H9 (cell line): ENCODE results near the gene IWS1. TPM values are rescaled to one million over a fixed set of nuclear protein-coding genes. Genes with fewer than 3 reads are reported as not detected.

Experiments
- DNase-seq: peaks from one replicate; pipeline ENCODE4 v3.0.0-alpha.2; 2017
- H2AFZ ChIP-seq: one replicate; pipeline ENCODE4 v1.6.1; 2013; ENCODE audit warnings: mild to moderate bottlenecking, low read length, control low read depth, moderate library complexity
- H2AK5ac ChIP-seq: 2 replicates; pipeline ENCODE4 v1.6.1; 2013; ENCODE audit warnings: low read length, control low read depth, mixed read lengths; ENCODE audit not compliant: insufficient read length
- H2BK120ac ChIP-seq: one replicate; pipeline ENCODE4 v1.6.1; 2013; ENCODE audit warnings: low read depth, mild to moderate bottlenecking, low read length, control low read depth, inconsistent platforms; ENCODE audit not compliant: poor library complexity, severe bottlenecking
- H2BK12ac ChIP-seq: 2 replicates; pipeline ENCODE4 v1.6.1; 2013; ENCODE audit warnings: low read length, control low read depth, mixed read lengths, low read depth; ENCODE audit not compliant: insufficient read length
- H2BK15ac ChIP-seq: 2 replicates; pipeline ENCODE4 v1.6.1; 2013; ENCODE audit warnings: low read depth, low read length, control low read depth
- H2BK20ac ChIP-seq: one replicate; pipeline ENCODE4 v1.6.1; 2013; ENCODE audit warnings: low read depth, mild to moderate bottlenecking, low read length, control low read depth, inconsistent platforms; ENCODE audit not compliant: poor library complexity, severe bottlenecking
- H2BK5ac ChIP-seq: 2 replicates; pipeline ENCODE4 v1.6.1; 2013; ENCODE audit warnings: low read length, control low read depth, mixed read lengths; ENCODE audit not compliant: insufficient read length
- H3K14ac ChIP-seq: 2 replicates; pipeline ENCODE4 v1.6.1; 2013; ENCODE audit warnings: low read length, control low read depth; ENCODE audit not compliant: insufficient read depth
- H3K18ac ChIP-seq: 2 replicates; pipeline ENCODE4 v1.6.1; 2013; ENCODE audit warnings: low read depth, mild to moderate bottlenecking, mixed read lengths, low read length, control low read depth; ENCODE audit not compliant: insufficient read length
- H3K23ac ChIP-seq: 2 replicates; pipeline ENCODE4 v1.6.1; 2013; ENCODE audit warnings: low read length, control low read depth, mixed read lengths, low read depth; ENCODE audit not compliant: insufficient read length
- H3K23me2 ChIP-seq: 2 replicates; pipeline ENCODE4 v1.6.1; 2013; ENCODE audit warnings: low read depth, mild to moderate bottlenecking, mixed read lengths, low read length, control low read depth; ENCODE audit not compliant: insufficient read length, poor library complexity, severe bottlenecking
- H3K27ac ChIP-seq: 2 replicates; pipeline ENCODE4 v1.5.1; 2013; ENCODE audit warnings: low read length, control low read depth, mixed read lengths, low read depth; ENCODE audit not compliant: insufficient read length
- H3K27me3 ChIP-seq: 2 replicates; pipeline ENCODE4 v1.6.1; 2013; ENCODE audit warnings: low read length, control low read depth, inconsistent platforms; ENCODE audit not compliant: insufficient read depth
- H3K4ac ChIP-seq: 2 replicates; pipeline ENCODE4 v1.6.1; 2013; ENCODE audit warnings: low read depth, mild to moderate bottlenecking, control low read depth, inconsistent platforms, low read length, moderate library complexity
- H3K4me1 ChIP-seq: 2 replicates; pipeline ENCODE4 v1.6.1; 2013; ENCODE audit warnings: low read length, control low read depth, inconsistent platforms; ENCODE audit not compliant: insufficient read depth
- H3K4me2 ChIP-seq: 2 replicates; pipeline ENCODE4 v1.6.1; 2013; ENCODE audit warnings: low read length, control low read depth, mixed read lengths; ENCODE audit not compliant: insufficient read length, insufficient read depth
- H3K56ac ChIP-seq: 2 replicates; pipeline ENCODE4 v1.6.1; 2013; ENCODE audit warnings: low read depth, mild to moderate bottlenecking, mixed read lengths, low read length, control low read depth; ENCODE audit not compliant: insufficient read length
- H3K79me1 ChIP-seq: 2 replicates; pipeline ENCODE4 v1.6.1; 2013; ENCODE audit warnings: low read depth, mild to moderate bottlenecking, moderate library complexity, low read length, control low read depth, inconsistent platforms; ENCODE audit not compliant: insufficient read depth, poor library complexity, severe bottlenecking
- H3K79me2 ChIP-seq: 2 replicates; pipeline ENCODE4 v1.6.1; 2013; ENCODE audit warnings: low read length, control low read depth, inconsistent platforms; ENCODE audit not compliant: insufficient read depth
- H3K9ac ChIP-seq: 2 replicates; pipeline ENCODE4 v1.6.1; 2013; ENCODE audit warnings: low read length, control low read depth, mixed read lengths; ENCODE audit not compliant: insufficient read length; ENCODE audit errors: extremely low read depth
- H3K9me3 ChIP-seq: one replicate; pipeline ENCODE4 v1.6.1; 2013; ENCODE audit warnings: low read depth, low read length, inconsistent platforms; ENCODE audit not compliant: control insufficient read depth
- H3T11ph ChIP-seq: one replicate; pipeline ENCODE4 v1.6.1; 2013; ENCODE audit warnings: mild to moderate bottlenecking, low read length, control low read depth, inconsistent platforms
- H4K20me1 ChIP-seq: one replicate; pipeline ENCODE4 v1.6.1; 2013; ENCODE audit not compliant: control insufficient read depth, insufficient read length, insufficient read depth
- H4K5ac ChIP-seq: 2 replicates; pipeline ENCODE4 v1.6.1; 2013; ENCODE audit warnings: low read depth, mild to moderate bottlenecking, mixed read lengths, low read length, control low read depth; ENCODE audit not compliant: insufficient read length
- H4K8ac ChIP-seq: replicated peaks from 2 replicates; pipeline ENCODE4 v1.6.1; 2013; ENCODE audit warnings: low read length, control low read depth, mixed read lengths, low read depth; ENCODE audit not compliant: insufficient read length
- H4K91ac ChIP-seq: 2 replicates; pipeline ENCODE4 v1.6.1; 2013; ENCODE audit warnings: low read depth, mild to moderate bottlenecking, moderate library complexity, mixed read lengths, low read length, control low read depth; ENCODE audit not compliant: insufficient read length
- H3K27ac Mint-ChIP-seq, 3 experiments: 2 replicates in 2 of 3; 3 replicates in 1 of 3; pipeline ENCODE4 v1.8.0; 2020 to 2021; ENCODE audit warnings: mixed read lengths in 3 of 3, mild to moderate bottlenecking in 1 of 3, moderate library complexity in 1 of 3
- H3K27me3 Mint-ChIP-seq: 2 replicates; pipeline ENCODE4 v1.8.0; 2021; ENCODE audit warnings: low read depth, mild to moderate bottlenecking, moderate library complexity, mixed read lengths
- H3K36me3 Mint-ChIP-seq, 3 experiments: 2 replicates in 2 of 3; 3 replicates in 1 of 3; pipeline ENCODE4 v1.8.0; 2020 to 2021; ENCODE audit warnings: low read depth in 3 of 3, mixed read lengths in 3 of 3; ENCODE audit not compliant: insufficient read depth in 1 of 3
- H3K4me1 Mint-ChIP-seq, 2 experiments: 2 replicates each; pipeline ENCODE4 v1.8.0; 2020; ENCODE audit warnings: mixed read lengths in 2 of 2
- H3K4me3 Mint-ChIP-seq, 2 experiments: 2 replicates in 1 of 2; 3 replicates in 1 of 2; pipeline ENCODE4 v1.8.0; 2020 to 2021; ENCODE audit warnings: mild to moderate bottlenecking in 2 of 2, mixed read lengths in 2 of 2, moderate library complexity in 1 of 2
- H3K9me3 Mint-ChIP-seq, 2 experiments: 2 replicates in 1 of 2; 3 replicates in 1 of 2; pipeline ENCODE4 v1.8.0; 2020; ENCODE audit warnings: mild to moderate bottlenecking in 2 of 2, mixed read lengths in 2 of 2, moderate library complexity in 1 of 2
- WGBS: extraction: QIAGEN DNeasy Blood & Tissue Kit; methylation state at CpG from one replicate; pipeline ENCODE4 v1.1.7; 2013; ENCODE audit warnings: missing lambda C conversion rate, low lambda C conversion rate, mixed read lengths; ENCODE audit not compliant: insufficient read length; ENCODE audit errors: extremely low coverage; 5-methylcytosine and 5-hydroxymethylcytosine counted together
- total RNA-seq: library from RNA; stranded (reverse); gene quantifications from 2 replicates; pipeline ENCODE4 v1.2.1, GENCODE V29; 2021
- TF ChIP-seq, protein P1 (sequence below): fragments of 200-600 bp; sonication (generic); conservative IDR thresholded peaks from 3 replicates; pipeline ENCODE4 v1.8.0; 2021; ENCODE audit warnings: antibody characterized with exemption, mild to moderate bottlenecking

Gene IWS1
- total RNA-seq, 1 experiment from 2014 or later = 66.2 TPM

DNA sequence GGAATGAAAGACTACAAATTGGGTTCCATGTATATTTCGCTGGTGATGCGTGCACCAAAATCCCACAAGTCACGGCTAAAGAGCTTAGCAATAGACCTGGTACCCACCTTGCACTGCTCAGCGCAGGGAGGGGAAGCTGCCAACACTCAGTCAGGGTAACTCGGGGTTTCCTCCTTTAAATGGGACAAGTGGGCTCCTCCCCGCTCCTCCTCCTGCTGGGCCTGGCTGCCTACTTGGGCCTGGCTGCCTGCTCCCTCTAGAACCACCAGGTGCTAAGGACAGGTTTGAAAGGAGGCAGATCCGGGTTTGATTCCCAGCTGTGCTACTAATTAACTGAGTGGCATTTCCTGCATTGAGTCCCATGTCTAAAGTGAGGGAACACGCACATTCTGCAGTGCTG is 32.6 kb upstream of the IWS1 start:
- Histone ChIP-seq H3K79me2 (no peaks in the 10 kb centered on the region), H2BK5ac (no peak overlapping the region), H3K4me1 (no peaks in the 10 kb centered on the region; the same call in 1 of the 2 replicates), H3T11ph (no peak overlapping the region), H4K8ac (no peak overlapping the region), H3K4ac (no peak overlapping the region), H2BK15ac (no peak overlapping the region), H3K23me2 (no peaks in the 10 kb centered on the region), H3K4me2 (no peak overlapping the region), H4K20me1 (no peaks in the 10 kb centered on the region), H3K23ac (no peak overlapping the region), H2AK5ac (no peak overlapping the region), H3K9me3 (no peaks in the 10 kb centered on the region), H2BK12ac (no peak overlapping the region), H3K18ac (no peak overlapping the region), H2AFZ (no peak overlapping the region), H3K14ac (no peak overlapping the region), H4K5ac (no peak overlapping the region), H3K79me1 (no peaks in the 10 kb centered on the region), H3K9ac (no peak overlapping the region), H2BK120ac (no peak overlapping the region), H2BK20ac (no peak overlapping the region), H4K91ac (no peak overlapping the region), H3K27me3 (no peaks in the 10 kb centered on the region), H3K27ac (no peak overlapping the region), H3K56ac (no peak overlapping the region)
- WGBS = no CpG with 5 or more reads among the region's 8 CpGs
- Mint-ChIP-seq H3K4me3 (no peak overlapping the region), H3K9me3 (no peaks in the 10 kb centered on the region; a peak in 1 of 5 replicates), H3K27me3 (peaks cover 7% of the 10 kb centered on the region), H3K36me3 (no peaks in the 10 kb centered on the region), H3K27ac (no peak overlapping the region), H3K4me1 (peaks cover 8 to 19% of the 10 kb centered on the region in 2 experiments)
- TF ChIP-seq, protein P1, sequence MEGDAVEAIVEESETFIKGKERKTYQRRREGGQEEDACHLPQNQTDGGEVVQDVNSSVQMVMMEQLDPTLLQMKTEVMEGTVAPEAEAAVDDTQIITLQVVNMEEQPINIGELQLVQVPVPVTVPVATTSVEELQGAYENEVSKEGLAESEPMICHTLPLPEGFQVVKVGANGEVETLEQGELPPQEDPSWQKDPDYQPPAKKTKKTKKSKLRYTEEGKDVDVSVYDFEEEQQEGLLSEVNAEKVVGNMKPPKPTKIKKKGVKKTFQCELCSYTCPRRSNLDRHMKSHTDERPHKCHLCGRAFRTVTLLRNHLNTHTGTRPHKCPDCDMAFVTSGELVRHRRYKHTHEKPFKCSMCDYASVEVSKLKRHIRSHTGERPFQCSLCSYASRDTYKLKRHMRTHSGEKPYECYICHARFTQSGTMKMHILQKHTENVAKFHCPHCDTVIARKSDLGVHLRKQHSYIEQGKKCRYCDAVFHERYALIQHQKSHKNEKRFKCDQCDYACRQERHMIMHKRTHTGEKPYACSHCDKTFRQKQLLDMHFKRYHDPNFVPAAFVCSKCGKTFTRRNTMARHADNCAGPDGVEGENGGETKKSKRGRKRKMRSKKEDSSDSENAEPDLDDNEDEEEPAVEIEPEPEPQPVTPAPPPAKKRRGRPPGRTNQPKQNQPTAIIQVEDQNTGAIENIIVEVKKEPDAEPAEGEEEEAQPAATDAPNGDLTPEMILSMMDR = no peak
- DNase-seq = no peak
